Dermis microvascular lymphatic vessel endothelial cell (primary cell): Measurements from ENCODE around the gene LRMDA. TPM values are rescaled to one million over a fixed set of nuclear protein-coding genes. Genes with fewer than 3 reads are reported as not detected.
A peak's percentile ranks its signal among the peaks of the same experiment; 100 is the strongest.

Experiments used
- DNase-seq, 2 donors: peaks; one replicate each; pipeline versions ENCODE4 v3.0.0 to v3.0.0-alpha.2; 2010; ENCODE audit warnings: low read depth in 2 of 2
- total RNA-seq: library from RNA; depleted of rRNA; stranded (reverse); fragments of >200 nt; gene quantifications from 2 replicates; pipeline ENCODE4 v1.2.1, GENCODE V29; 2014

LRMDA gene
- total RNA-seq, 1 donor from 2014 or later = 10.4 TPM

DNA sequence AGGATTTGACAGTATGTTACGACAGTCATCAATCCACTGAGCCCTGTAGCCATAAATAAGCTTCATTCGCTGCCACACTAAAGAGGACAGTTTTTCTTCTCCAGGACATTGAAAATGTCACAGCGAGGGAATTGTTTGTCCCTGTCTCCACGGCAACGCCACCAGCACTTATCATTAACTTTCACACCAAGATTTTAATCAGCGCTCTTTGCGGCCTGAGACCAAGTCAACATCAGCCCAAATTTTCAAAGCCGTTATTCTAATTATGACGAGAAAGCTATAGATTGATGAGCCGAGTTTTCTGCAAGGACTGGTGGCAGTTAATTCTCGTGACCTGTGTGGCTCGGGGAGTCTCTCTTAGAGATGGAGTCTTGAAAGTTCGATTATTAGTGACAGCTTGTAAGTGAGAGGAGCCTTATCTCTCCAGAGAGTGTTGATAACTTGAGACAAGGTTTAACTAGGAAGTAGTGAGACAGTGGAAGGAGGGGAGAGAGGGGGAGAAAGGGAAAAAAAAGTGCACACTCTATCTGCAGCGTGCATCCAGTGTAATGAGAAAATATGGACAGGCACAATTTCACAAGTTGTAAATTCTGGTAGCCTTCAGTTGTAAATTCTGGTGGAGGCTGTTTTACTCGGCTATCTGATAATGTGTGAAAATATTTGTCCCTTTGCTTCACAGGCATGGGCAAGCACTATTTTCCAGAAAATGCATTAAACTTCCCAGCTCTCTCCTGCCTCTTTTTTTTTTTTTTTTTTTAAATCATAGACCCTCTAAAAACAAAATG, 473.3 kb downstream of the LRMDA start:
- DNase-seq = no peak

DNA sequence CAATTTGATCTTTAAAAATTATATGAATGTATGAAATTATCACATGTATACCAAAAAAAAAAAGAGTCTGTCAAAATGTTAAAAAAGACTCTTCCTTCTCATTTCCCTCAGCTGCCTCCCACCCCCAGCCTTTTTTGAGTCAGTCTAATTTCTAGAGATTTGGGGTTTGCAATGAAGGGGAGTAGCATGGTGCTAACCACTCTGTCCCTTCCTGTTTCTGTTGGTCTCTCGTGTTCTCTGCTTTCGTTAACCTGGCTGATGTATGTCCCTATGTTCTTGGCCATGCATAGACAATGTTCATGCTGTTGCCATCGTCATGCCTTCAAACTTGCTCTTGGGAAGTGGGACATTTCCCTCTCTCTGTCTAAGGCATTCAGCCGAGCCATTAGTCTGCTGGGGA, 474.1 kb downstream of the LRMDA start:
- DNase-seq = no peak

DNA sequence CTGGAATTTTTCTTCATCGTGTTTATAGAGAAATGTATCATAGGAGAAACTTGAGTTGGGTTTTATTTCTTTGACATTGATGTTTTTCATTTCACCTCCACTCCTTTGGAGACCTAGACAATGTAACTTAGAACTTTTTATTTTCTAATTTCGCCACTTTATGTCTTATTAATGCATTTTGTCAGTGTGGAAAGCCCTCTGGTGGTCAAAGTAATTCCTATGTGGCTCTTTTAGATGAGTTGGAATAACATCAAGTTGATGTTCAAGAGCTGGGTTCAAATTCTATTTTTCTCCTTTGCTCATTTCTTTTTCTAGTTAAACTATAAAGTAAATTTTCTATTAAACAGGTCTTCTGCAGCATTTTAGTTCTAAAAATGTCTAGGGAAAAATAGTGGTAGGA, 478.6 kb downstream of the LRMDA start:
- peak; percentile 44 to 45 for DNase-seq

DNA sequence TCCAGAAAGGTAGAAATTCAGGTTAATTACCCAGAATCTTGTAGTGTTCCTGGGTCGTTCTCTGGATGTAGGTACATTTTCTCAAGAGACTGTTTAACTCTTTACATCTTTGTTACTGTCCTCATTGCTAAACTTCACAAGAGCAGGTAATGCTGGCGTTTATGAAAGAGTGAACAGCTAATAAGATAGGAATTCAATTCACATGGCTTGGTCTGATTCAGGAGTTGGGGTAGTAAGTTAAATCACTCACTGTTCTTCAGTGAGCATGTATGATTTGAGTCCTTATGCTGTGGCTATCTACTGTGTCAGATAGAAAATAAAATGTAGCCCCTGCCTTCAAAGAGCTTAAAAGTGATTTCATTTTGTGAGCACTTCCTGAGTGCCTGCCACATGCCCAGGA, 480.0 kb downstream of the LRMDA start:
- DNase-seq = no peak

DNA sequence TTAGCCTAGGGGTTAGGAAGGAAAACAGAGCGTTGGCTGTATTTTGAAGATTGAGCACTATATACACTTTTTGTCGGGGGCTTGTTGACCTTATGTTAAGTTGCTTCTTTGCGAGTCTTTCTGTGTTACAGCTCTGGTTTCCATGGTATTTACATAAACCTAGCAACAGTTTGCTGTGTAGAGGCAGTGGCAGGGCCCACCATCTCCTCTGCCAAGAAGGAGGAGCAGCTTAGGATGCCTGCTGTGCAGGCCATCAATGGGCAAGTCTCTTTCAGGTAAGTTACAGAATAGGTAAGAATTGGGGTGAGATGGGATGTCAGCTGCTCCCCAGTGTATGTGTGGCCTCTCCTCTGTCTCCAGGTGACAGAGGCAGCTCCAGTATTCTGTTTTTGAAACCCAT, 485.5 kb downstream of the LRMDA start:
- DNase-seq = no peak

DNA sequence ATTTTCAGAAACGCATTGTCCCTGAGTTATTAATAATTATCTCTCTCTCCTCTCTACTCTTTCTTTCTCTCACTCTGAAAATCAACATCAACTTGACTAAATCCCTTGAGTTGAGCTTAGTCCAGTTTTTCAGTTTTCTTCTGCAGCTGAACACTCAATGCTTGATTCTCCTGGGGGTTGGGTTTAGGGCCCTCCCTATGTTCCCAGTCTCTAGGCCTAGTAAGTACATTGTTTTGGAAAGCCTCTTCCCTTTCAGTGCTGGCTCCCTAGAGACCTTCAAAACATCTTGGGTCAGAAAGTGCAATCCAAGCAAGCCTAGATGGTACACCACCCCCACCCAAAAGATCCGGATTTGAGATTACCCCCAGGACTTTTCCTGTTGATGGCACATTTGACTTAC, 488.5 kb downstream of the LRMDA start:
- DNase-seq = no peak

DNA sequence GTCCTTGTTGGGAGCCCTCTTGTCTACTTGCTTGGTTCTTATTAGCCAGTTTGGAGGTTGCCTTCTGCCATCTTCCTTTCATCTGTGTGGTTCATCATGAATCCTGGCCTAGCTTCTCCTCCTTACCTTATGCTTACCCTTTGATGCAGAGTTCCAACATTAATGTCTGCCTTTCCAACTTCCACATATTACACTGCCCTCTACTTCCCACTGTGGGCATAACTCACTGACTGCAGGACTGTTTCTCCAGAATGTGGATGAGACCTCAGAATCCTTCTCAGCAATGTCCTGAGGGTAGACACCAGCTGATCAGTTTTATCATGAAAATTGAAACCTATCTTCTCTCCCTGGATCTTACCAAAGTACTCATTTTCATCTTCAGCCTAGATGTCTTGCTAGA, 491.0 kb downstream of the LRMDA start:
- no peak for DNase-seq

DNA sequence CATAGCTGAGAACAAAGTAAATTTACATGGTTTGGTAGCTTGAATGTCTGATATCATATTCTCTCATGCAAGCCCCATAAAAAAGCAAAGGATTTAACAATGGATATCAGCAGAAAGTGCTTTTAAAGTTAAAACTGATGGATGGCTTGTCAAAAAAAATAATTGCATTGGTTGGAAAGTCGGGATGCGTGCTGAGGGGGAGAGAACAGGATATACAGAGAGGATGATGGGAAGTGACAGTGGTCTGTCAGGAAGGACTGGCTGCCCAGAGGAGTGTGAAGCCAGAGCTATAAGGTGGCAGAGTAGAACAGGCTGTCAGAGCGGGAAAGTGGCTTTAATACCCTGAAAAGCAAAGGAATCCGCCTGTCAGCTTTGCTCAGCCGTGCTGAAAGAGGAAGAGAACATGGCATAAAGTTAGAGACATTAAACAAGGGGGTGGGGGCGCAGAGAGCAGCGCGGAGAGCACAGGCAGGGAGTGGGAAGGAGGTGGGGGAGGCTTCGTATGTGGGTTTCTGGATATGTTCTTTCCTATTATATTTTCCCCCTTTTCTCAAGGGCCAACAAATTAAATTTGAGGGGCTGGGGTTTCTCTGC, 493.0 kb downstream of the LRMDA start:
- no peak for DNase-seq

DNA sequence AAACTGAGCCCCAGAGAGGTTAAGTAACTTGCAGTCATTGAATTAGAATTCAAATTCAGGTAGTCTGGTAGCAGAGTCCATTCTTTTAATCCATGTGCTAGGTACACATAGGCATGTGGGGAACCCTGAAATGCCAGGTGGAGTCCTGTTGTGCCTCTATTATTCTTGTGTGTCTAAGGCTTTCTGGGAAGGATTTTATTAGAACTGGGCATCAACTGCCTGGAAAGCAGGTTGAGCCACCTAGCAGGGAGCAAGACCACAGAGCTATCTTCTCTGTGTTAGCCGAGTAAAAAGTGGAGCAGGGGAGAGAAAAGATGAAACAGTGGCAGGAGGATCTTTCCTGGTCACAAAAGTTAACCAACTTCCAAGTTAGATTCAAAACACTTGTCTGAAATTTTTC, 494.6 kb downstream of the LRMDA start:
- DNase-seq = no peak

DNA sequence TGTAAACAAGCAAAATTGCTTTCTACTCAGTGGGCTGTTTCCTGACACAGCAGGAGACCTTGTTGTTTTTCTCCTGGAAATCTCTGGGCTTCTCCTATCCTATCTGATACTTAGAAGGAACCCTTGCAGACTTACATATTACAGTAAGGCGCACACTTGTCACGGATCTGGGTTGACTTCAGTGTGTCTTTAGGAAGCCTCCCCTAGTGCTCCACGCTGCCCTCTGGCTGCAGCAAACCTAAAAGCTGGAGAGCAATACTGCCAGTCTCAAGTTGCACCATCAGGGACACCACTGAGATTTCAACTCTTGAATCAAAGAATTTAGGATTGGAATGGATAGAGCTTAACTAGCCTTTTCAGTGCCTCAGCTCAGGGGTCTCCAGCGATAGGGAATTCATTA, 495.3 kb downstream of the LRMDA start:
- peak in 1 of 2 donors; percentile 44 for DNase-seq

DNA sequence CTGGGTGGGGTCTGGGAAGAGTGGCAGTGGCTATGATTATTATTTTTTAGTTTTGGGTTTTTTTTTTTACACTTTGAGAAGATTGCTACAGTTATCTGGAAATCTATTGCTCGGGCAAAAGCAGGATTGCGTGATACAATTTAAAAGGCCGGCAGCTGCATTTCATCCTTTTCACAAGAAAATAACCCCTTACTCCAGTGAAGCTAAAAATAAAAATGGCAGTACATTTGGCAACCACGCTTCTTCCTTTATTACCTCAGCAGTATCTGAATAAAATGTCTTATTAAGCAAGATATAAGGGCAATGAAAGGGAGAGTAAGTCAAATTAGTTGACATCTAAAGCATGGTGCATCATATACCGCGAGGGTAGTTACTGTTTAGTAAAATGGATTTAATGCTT, 496.8 kb downstream of the LRMDA start:
- DNase-seq = no peak

DNA sequence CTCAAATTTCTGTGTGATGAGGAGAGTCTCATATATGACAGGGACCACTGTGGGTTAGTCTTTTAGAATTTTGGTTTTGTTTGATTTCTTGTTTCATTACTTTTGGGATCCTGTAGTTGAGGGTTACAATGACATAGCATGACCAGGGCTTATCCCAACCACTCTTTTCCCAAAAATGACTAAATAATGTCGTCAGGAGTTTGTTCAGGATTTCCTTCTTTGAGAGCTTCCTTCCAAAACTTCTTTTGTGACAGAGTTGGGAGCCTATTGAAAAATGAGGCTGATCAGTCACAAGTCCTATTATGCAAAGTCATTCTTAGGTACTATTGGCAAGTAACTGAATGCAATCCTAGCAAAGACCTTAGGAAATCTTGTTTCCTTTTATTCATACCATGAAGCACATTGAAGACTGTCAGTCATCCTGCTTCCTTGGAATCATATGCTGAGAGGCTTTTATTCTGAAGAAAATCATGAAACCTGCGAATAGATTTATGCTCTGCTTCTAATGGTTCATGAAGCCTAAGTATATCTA, 498.3 kb downstream of the LRMDA start:
- DNase-seq = no peak

DNA sequence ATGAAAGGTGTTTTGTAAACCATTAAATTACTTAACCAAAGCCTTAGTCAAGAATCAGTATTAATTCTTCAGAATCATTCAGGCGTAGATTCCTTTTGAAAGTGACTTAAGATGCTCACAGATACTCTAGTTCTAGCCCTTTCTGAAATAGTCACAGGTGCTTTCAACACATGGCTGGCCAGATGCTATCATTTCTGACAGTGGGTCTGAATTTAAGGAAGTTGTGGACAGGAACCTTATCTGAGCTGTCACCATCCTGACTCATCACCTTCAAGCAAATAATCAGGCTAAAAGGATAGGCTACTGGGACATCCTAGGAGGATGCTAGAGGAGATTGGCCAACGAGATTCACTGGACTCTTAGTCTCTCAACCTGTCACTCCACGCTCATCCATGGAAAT, 501.5 kb downstream of the LRMDA start:
- DNase-seq = no peak

DNA sequence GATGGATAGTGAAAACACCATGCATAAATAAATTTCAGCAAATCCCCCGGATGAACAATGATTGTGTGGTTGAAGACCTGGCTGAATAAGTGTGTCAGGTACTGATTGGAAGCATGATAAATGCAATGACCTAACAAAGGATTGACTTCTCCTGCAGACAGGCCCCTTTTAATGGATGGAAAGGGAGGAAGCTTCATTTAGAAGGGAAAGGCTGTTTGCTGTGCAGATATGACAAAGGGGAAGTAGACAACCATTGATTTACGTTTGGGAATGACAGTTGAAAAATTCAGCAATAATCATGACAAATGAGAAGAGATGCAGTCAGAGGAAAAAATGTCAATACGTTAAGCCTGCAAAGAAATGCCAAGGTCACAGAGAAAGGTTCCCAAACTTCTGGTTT, 503.8 kb downstream of the LRMDA start:
- no peak for DNase-seq

DNA sequence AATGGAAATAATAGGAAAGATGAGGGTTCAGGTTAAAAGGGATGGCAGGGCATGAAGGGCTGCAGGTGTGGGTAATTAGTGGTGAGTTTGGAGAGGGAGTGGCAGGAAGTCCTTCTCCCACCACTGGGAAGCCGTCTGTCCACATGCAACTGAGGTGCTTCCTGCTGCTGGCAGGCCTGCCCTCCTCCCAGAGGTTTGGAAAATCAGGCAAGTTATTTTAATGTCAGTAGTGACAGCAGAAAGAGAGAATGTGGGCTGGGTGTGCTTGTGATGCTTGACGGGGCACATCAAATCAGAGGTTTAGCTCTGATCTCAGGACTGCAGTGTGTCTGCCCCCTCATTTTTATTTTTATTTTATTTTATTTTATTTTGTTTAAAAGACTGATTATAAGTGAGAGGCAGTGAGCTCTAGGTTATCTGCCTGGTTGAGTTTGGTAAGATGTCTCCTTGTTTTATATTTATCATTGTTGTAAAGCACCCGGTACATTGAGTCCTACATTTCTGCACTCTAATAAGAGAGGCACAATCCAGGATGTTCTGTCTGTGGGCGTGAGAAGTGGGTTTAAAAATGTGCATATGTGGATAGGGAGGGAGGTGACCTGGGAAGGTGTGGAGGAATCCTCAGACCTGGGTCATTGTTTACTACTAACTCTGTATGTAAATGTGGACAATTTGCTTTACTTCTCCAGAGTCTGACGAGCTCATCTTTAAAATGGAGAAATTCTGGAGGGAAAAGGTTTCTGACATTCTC, 504.4 kb downstream of the LRMDA start:
- DNase-seq = no peak

DNA sequence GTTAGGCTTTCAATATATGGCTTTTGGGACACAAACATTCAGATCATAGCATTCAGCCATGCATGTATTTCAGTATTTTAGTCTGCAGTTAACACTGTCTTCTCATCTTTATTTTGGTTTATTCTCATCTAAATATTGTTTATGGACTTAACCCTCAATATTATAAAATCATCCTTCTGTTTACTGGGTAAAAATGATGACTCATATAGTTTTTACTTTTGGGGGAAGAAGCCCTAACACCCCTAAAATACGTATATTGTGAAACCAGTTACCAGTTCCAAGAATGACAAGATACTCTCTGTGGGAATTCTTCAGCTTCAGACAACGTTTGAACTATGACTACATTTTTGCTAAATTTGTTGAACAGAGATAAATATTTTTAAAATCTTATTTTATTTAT, 505.4 kb downstream of the LRMDA start:
- no peak for DNase-seq

DNA sequence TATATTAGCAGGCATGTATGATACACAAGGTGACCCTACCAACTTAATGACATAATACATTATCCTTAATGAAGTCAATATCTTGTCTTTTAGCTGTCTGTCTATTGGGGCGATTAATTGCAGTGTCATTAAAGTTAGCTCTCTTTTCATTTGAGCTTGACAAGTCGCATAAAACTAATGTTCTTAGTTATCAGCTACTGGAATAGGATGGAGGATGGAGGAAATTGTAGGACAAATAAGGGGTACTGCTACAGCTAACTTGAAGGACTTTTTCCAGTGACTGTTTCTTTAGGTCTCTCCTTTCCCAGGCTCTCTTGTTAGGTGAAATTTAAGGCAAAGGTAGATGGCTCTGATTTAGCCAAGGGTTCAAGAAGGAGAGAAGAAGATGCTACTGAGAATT, 506.4 kb downstream of the LRMDA start:
- no peak for DNase-seq

DNA sequence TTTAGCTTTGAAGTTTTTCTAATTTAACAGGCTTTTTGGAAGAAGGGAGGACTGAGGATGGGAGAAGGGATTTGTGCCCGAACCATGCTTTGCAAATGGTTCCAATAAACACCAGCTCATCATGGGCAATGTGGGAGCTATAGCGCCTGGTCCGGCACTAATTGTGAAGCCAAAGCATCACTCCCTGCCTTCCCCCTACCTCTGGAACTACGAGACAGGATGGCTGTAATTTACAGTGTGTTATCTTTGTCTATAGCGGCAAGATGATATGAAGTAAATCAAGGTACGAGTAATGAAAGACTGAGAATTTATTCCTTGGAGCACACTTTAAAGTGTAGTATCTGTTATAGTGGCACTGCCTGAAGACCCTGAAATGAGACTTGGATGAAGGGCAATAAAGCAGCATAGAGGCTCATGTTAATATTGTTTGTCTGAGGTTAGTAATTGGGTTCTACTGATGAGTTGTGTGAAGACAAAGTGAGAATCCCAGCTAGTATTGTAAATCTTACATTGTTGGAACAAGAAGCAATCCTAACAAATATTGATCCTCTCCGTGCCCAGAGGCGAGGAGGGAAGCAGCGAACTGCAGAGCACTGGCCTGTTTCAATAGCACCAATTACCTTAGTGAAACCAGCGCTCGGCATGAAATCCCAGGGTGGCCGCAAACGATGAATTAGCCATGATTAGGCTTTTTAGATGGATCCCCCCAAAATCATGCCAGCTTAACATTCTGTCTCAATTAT, 507.1 kb downstream of the LRMDA start:
- DNase-seq = no peak

DNA sequence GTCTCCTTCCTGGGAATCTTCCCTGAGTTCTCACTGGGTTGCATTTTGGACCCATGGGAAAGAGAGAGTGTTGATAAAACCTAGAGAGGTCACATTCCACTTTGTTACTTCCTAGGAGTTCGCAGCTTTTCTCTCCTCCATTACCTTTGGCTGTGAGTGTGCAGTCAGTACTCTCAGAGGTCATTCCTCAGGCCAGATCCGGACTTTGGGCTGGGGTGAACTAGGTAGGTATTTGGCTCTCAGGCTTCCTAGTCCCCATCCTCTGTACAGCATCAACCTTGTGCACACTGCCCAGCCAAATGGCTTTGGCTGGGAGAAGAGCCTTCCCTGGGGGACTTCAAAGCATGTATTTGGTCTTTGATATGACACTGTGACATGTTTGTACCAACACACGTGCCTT, 508.1 kb downstream of the LRMDA start:
- DNase-seq = no peak

DNA sequence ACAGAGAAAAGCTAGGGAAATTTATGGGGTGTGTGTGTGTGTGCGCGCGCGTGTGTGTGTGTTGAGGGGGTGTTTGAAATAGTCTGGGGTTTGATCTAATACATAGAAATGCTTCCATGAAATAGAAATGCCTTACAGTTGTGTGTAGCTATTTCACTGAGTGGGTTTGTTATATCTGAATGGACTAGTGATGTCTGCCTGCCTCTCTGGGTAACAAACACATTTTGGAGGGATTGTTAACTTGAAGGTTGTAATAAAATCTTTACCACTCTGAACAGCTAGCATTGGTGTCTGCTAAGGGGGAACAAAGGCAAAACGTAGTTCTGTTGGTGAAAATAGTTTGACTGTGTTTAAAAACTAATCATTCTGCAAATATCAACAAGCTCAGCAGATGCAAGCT, 509.3 kb downstream of the LRMDA start:
- DNase-seq = no peak

DNA sequence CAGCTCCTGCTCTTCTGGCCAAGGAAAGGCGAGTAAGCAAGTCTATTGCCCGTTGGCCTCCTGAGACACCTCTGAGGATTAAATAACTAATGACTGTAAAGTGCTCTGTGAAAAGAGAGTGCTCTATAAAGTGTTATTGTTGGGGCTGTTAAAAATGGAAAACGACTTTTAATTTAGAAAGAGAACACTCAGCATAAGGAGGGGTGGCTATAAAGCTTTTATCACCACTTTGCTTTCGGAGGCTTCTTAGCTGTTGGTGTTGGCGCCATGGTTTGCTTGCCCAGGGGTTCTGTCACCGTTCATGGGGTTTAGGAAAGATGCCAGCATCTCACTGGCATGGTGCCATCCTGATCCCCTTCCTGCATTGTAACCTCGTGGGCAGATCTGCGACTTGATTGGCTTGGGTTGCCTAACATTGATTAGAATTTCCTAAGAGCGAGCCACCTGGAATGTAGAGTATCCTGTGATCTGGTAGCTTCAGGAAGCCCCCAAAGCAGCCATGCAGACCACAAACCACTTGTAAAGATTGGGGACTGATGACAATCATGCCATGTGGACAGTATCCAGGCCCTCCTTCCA, 509.9 kb downstream of the LRMDA start:
- DNase-seq = no peak
